Breast epithelium (tissue), 3 donors: ENCODE data around the gene FBXW8.

Experiments
- POLR2A ChIP-seq: fragments of 450-650 bp; IDR thresholded peaks from one replicate; pipeline ENCODE4 v1.6.1; 2016; ENCODE audit warnings: antibody characterized with exemption, mild to moderate bottlenecking, moderate library complexity
- POLR2AphosphoS5 ChIP-seq, 3 donors: sonication (generic); formaldehyde crosslinking; IDR thresholded peaks; one replicate each; pipeline ENCODE4 v1.6.1; 2017; ENCODE audit warnings: antibody characterized with exemption in 3 of 3

DNA sequence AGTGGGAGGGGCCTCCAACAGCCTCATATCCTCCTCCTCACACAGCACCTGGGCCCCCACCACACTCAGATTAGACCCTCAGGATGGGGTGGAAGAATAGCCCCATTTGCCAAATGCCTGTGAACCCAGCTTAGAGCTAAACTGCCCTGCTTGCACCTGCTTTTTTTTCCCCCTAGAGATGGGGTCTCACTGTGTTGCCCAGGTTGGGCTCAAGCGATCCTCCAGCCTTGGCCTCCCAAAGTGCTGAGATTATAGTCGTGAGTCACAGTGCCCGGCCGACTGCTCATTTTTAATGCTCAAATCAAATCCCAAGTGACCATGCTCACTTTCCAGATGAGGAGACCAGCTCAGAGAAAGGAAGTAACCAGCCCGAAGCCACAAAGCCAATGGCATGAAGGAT is 161.4 kb downstream of the FBXW8 start:
- TF ChIP-seq POLR2AphosphoS5 (IDR thresholded peaks at IDR 0.05), result no peak
- TF ChIP-seq POLR2A, result no peak
